WTC11 (cell line): ENCODE measurements around the gene ZFYVE28. TPM values are rescaled to one million over a fixed set of nuclear protein-coding genes. Genes with fewer than 3 reads are reported as not detected.

Source experiments
- ATAC-seq: fragments of 200-7000 bp; cut with Tn5 transposase; 2 replicates; pipeline ENCODE4 v1.10.0; 2021; ENCODE audit warnings: mild to moderate bottlenecking, moderate library complexity
- CTCF ChIA-PET: fragments of 300-600 bp; sonication (Branson Sonifier 250); formaldehyde crosslinking; loops from one replicate; lab custom pipeline; 2021; ENCODE audit warnings: antibody characterized with exemption; lab: Charles Lee
- POLR2A ChIA-PET: fragments of 350-600 bp; sonication (Branson Sonifier 250); formaldehyde crosslinking; loops from one replicate; lab custom pipeline; 2021; ENCODE audit warnings: antibody characterized with exemption; lab: Charles Lee
- DNase-seq: peaks from one replicate; pipeline ENCODE4 v3.0.0; 2021; ENCODE audit warnings: low spot score
- H3K27ac Mint-ChIP-seq: 2 replicates; pipeline ENCODE4 v1.8.0; 2021; ENCODE audit warnings: mixed read lengths
- H3K27me3 Mint-ChIP-seq: 2 replicates; pipeline ENCODE4 v1.8.0; 2021; ENCODE audit warnings: low read depth, mild to moderate bottlenecking, moderate library complexity, mixed read lengths
- H3K36me3 Mint-ChIP-seq: 2 replicates; pipeline ENCODE4 v1.8.0; 2021; ENCODE audit warnings: mixed read lengths
- H3K4me1 Mint-ChIP-seq: 2 replicates; pipeline ENCODE4 v1.8.0; 2022; ENCODE audit warnings: mixed read lengths
- H3K4me3 Mint-ChIP-seq: 2 replicates; pipeline ENCODE4 v1.8.0; 2021; ENCODE audit warnings: mild to moderate bottlenecking, moderate library complexity, mixed read lengths
- H3K9me3 Mint-ChIP-seq: 2 replicates; pipeline ENCODE4 v1.8.0; 2021; ENCODE audit warnings: mixed read lengths
- ATF3 ChIP-seq: sonication (generic); formaldehyde crosslinking; conservative IDR thresholded peaks from 2 replicates; pipeline ENCODE4 v1.8.1; 2022; ENCODE audit warnings: mild to moderate bottlenecking, missing genetic modification reagents
- CBFB ChIP-seq: sonication (generic); formaldehyde crosslinking; IDR thresholded peaks from 2 replicates; pipeline ENCODE4 v1.8.1; 2022; ENCODE audit warnings: mild to moderate bottlenecking, low read depth, missing genetic modification reagents
- CDX4 ChIP-seq: fragments of 250-450 bp; sonication (Bioruptor Pico); IDR thresholded peaks from 2 replicates; pipeline ENCODE4 v1.9.0; 2021; ENCODE audit warnings: moderate library complexity, mild to moderate bottlenecking, inconsistent platforms, borderline replicate concordance
- CTCF ChIP-seq: fragments of 200-600 bp; IDR thresholded peaks from 2 replicates; pipeline ENCODE4 v1.8.0; 2022; ENCODE audit warnings: antibody characterized with exemption
- E2F1 ChIP-seq: sonication (generic); formaldehyde crosslinking; IDR thresholded peaks from 2 replicates; pipeline ENCODE4 v1.8.0; 2022; ENCODE audit warnings: mild to moderate bottlenecking, missing genetic modification reagents
- EMX1 ChIP-seq: fragments of 250-450 bp; sonication (Bioruptor Pico); IDR thresholded peaks from 2 replicates; pipeline ENCODE4 v1.8.0; 2021; ENCODE audit warnings: mild to moderate bottlenecking
- MAX ChIP-seq: sonication (generic); formaldehyde crosslinking; IDR thresholded peaks from 2 replicates; pipeline ENCODE4 v1.8.0; 2022; ENCODE audit warnings: mild to moderate bottlenecking, missing genetic modification reagents
- NFATC4 ChIP-seq: fragments of 250-450 bp; sonication (Bioruptor Pico); IDR thresholded peaks from 2 replicates; pipeline ENCODE4 v1.9.0; 2021; ENCODE audit warnings: mild to moderate bottlenecking
- NR3C1 ChIP-seq: sonication (generic); formaldehyde crosslinking; conservative IDR thresholded peaks from 2 replicates; pipeline ENCODE4 v1.8.1; 2023; ENCODE audit warnings: low read depth, mild to moderate bottlenecking, missing genetic modification reagents
- PRDM15 ChIP-seq: sonication (generic); formaldehyde crosslinking; IDR thresholded peaks from 2 replicates; pipeline ENCODE4 v1.8.0; 2022; ENCODE audit warnings: missing genetic modification reagents
- PRRX2 ChIP-seq: fragments of 250-450 bp; sonication (Bioruptor Pico); IDR thresholded peaks from 2 replicates; pipeline ENCODE4 v1.8.0; 2021; ENCODE audit warnings: mild to moderate bottlenecking
- TEAD1 ChIP-seq: sonication (generic); formaldehyde crosslinking; IDR thresholded peaks from 2 replicates; pipeline ENCODE4 v1.8.0; 2022; ENCODE audit warnings: mild to moderate bottlenecking, missing genetic modification reagents
- TEAD4 ChIP-seq: sonication (generic); formaldehyde crosslinking; IDR thresholded peaks from 2 replicates; pipeline ENCODE4 v1.8.0; 2022; ENCODE audit warnings: mild to moderate bottlenecking, missing genetic modification reagents
- ZBTB43 ChIP-seq: sonication (generic); formaldehyde crosslinking; IDR thresholded peaks from 2 replicates; pipeline ENCODE4 v1.8.1; 2023; ENCODE audit warnings: mild to moderate bottlenecking, missing genetic modification reagents
- ZNF281 ChIP-seq: sonication (generic); formaldehyde crosslinking; IDR thresholded peaks from 2 replicates; pipeline ENCODE4 v1.8.0; 2023; ENCODE audit warnings: mild to moderate bottlenecking, missing genetic modification reagents
- ZNF416 ChIP-seq: fragments of 250-450 bp; sonication (Bioruptor Pico); IDR thresholded peaks from 2 replicates; pipeline ENCODE4 v1.9.0; 2021; ENCODE audit warnings: mild to moderate bottlenecking, inconsistent platforms
- ZNF423 ChIP-seq: fragments of 250-450 bp; sonication (Bioruptor Pico); IDR thresholded peaks from 2 replicates; pipeline ENCODE4 v2.1.2; 2022; ENCODE audit warnings: mild to moderate bottlenecking, moderate library complexity
- total RNA-seq: library from RNA; stranded (reverse); gene quantifications from 3 replicates; pipeline ENCODE4 v1.2.3, GENCODE V29; 2021

ZFYVE28 gene
- total RNA-seq, 1 experiment from 2014 or later: 7.8 TPM

GRCh38 chr4:2336659-2337058 lies 81.8 kb downstream of the ZFYVE28 start:
- H3K27ac Mint-ChIP-seq: no peak overlapping the region
- H3K9me3 Mint-ChIP-seq: no peaks in the 10 kb centered on the region
- ChIA-PET POLR2A (no interaction called here), CTCF (no interaction called here)
- DNase-seq: no peak
- H3K4me1 Mint-ChIP-seq: peaks cover 5% of the 10 kb centered on the region
- no peaks in the 10 kb centered on the region; the same call in 1 of the 2 replicates for H3K27me3 Mint-ChIP-seq
- no peaks in the 10 kb centered on the region for H3K36me3 Mint-ChIP-seq
- no peak for TF ChIP-seq NFATC4
- no peak for TF ChIP-seq E2F1
- no peak for ATAC-seq
- H3K4me3 Mint-ChIP-seq: no peak overlapping the region

GRCh38 chr4:2335729-2336101 lies 82.7 kb downstream of the ZFYVE28 start:
- Mint-ChIP-seq H3K27me3 (no peaks in the 10 kb centered on the region; the same call in 1 of the 2 replicates), H3K9me3 (no peaks in the 10 kb centered on the region), H3K36me3 (no peaks in the 10 kb centered on the region), H3K4me1 (peaks cover 5% of the 10 kb centered on the region), H3K27ac (no peak overlapping the region), H3K4me3 (no peak overlapping the region)
- ATAC-seq: no peak
- DNase-seq: no peak
- no peak for TF ChIP-seq TEAD4
- no peak for TF ChIP-seq NR3C1 (CRISPR knock-in tag)
- no peak for TF ChIP-seq ZNF416 (CRISPR knock-in tag)
- no peak for TF ChIP-seq E2F1
- no peak for TF ChIP-seq ZBTB43 (CRISPR knock-in tag)
- no peak for TF ChIP-seq ATF3 (CRISPR knock-in tag)
- TF ChIP-seq MAX (CRISPR knock-in tag): no peak
- TF ChIP-seq PRRX2 (CRISPR knock-in tag): no peak
- TF ChIP-seq PRDM15 (CRISPR knock-in tag): no peak
- no peak for TF ChIP-seq EMX1 (CRISPR knock-in tag)
- TF ChIP-seq CTCF: no peak
- no peak for TF ChIP-seq ZNF423
- TF ChIP-seq ZNF281 (CRISPR knock-in tag): no peak
- no peak for TF ChIP-seq CBFB (CRISPR knock-in tag)
- no peak for TF ChIP-seq CDX4
- TF ChIP-seq TEAD1 (CRISPR knock-in tag): no peak
- TF ChIP-seq, all 79 proteins: peak for 0
- POLR2A ChIA-PET: no interaction called here
- CTCF ChIA-PET: no interaction called here
